GM12873 (cell line): ENCODE data around the gene ATG7.

Experiments used
- TF ChIP-seq, protein P1 (sequence below): IDR thresholded peaks from 2 replicates; pipeline ENCODE4 v1.5.1; 2012; ENCODE audit warnings: low read depth, mild to moderate bottlenecking, moderate library complexity, low read length, control low read depth; ENCODE audit not compliant: insufficient read depth; ENCODE audit errors: missing control alignments

The ATG7 gene

DNA sequence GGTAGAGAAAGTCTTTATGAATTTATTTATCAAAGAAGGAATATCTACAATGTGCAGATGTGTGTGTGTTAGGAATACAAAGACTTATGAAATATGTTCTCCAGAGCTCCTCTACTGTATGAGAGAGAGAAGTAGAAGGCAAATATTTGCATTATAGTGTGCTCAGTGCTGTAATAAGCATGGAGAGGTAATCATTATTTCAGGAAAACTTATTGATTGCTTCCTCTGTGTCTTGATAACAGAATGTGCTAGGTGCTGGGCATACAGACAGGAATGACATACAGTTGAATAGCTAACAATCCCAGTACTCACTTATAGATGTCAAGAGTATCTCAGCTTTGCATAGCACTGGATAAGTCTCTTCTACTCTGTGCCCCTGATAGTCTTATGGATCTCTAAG lies 30.2 kb downstream of the ATG7 start:
- TF ChIP-seq, protein P1, sequence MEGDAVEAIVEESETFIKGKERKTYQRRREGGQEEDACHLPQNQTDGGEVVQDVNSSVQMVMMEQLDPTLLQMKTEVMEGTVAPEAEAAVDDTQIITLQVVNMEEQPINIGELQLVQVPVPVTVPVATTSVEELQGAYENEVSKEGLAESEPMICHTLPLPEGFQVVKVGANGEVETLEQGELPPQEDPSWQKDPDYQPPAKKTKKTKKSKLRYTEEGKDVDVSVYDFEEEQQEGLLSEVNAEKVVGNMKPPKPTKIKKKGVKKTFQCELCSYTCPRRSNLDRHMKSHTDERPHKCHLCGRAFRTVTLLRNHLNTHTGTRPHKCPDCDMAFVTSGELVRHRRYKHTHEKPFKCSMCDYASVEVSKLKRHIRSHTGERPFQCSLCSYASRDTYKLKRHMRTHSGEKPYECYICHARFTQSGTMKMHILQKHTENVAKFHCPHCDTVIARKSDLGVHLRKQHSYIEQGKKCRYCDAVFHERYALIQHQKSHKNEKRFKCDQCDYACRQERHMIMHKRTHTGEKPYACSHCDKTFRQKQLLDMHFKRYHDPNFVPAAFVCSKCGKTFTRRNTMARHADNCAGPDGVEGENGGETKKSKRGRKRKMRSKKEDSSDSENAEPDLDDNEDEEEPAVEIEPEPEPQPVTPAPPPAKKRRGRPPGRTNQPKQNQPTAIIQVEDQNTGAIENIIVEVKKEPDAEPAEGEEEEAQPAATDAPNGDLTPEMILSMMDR: no peak

DNA sequence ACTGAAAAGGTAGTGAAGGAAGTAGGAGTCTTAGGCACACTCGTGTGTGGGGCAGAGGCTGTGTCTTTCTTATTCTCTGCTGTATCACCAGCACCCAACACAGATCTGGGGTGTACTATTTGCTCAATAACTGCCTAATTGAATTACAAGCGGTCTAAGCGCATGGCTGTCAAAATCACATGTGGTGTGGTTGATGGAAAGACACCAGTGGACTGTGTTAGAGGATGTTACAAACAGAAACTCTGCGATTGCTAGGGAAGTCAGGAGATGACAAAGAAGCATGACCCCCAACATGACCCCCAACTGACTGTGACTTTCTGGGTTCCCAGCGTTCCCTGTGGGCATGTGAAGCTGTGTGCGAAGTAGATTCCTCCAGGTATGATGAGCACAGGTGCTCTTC lies 32.0 kb downstream of the ATG7 start:
- TF ChIP-seq, protein P1: no peak

DNA sequence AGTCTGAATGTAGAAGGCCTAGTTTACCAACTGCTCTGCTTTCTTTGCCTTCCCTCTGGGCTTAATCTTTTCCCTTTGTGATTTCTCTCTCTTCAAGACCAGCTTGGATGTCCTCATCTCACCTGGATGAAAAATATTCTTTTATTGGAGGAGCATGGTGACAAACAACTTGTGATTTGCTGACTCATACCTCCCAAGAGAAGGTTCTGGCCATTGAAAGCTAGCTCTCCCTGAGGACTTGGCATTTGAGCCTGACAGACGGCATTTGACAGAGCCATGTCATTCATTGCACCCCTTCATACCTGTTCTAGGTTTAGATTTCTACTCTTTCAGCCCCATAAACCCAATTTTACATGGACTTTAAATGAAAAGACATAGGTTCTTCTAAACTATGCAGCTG lies 33.3 kb downstream of the ATG7 start:
- TF ChIP-seq, protein P1: no peak

DNA sequence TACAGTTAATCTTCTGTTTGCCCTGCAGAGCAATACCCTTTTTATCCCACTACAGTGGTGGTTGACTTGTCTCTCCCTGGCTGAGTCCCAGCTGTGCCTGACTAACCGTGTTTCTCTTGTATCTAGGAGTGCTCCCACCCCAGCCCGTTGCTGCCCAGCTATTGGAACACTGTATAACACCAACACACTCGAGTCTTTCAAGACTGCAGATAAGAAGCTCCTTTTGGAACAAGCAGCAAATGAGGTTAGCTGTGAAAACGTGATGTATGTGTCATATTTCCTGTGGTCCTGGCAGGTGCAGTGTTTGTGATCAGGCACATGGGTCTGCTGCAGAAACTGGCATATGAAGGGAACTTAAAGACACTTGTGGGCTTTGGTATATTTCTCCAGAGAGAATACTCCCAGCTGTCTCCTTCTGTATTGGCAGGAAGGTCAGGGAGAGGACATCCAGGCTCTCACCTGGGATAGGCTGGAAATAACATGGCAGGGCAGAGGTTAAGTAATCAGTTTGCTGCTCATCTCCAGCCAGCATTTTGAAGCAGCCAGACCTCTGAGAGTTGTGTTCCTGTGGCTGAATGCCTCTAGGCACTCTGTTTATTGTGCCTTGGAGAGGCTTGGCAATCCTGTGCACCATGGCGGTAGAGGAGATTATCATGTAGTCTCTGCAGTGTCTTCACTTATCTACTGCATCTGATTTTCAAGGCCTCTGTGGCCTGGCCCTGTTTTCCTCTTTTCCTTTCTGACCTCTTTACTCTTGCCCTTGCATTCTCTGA lies 34.8 kb downstream of the ATG7 start:
- TF ChIP-seq, protein P1: no peak

DNA sequence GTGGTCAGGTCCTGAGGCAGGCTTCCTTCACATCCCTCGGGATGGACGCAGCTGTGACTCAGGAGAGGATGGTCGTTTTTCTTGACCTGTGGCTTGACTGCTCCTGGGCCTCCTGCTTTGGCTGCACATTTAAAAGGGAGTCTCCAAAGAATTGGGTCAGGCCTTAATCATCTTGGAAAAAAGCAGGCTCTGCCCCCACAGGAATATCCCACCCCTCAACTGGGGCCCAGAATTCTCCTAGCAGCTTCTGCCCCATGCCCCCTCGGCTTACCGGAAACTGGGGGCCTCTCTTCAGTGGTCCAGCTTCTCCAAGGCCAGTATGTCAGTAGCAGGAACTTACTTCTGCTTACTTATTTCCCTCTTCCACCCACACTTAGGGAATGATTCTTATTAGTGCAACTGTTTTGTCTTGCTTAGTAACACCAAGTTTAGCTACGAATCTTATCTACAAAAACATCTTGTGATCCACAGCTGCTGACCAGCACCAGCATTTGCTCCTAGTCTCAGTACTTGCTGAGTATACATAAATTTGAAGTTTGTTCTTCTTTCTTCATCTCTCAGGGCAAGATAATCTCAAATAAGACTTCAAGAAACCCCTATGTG lies 35.7 kb downstream of the ATG7 start:
- TF ChIP-seq, protein P1: no peak

DNA sequence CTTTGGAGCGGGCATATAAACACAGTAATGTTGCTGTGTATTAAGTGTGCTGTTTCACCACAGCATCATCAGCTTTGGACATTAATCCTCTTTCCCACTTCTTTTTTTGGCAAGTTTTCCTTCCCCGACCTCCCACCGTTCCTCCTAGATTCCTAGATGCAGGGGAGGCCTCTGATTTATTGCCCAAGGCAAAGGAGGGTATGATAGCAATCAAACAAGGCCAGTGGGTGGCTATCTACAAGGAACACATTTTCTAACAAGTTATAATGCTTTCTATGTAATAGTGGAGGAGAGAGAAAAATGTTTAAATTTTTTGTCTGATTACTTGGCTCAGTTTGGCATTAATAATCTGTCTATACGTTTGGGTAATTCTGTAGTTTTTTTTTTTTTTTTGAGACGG lies 38.1 kb downstream of the ATG7 start:
- TF ChIP-seq, protein P1: no peak

DNA sequence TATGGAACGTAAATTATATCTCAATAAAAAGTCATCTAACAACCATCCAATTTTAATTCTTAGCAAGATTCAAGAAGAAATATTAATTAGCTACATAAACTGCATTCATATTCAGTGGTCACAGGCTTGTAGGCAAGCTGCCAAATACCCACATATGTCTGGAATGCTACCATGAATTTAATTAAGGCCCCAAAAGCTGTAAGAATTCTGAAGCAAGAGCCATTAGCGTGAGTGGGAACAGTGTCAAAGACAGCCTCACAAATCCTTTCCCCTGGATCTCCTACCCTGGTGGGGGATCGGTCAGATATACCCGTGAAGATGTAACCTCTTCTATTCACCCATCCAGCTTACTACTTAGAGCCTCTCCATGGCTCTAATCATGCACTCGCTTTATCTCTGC lies 40.0 kb downstream of the ATG7 start:
- TF ChIP-seq, protein P1: no peak
